Spleen (tissue), 13 donors: ENCODE measurements around the gene MMP12. TPM values are rescaled to one million over a fixed set of nuclear protein-coding genes. Genes with fewer than 3 reads are reported as not detected.

ENCODE experiments used
- DNase-seq: peaks from one replicate; pipeline ENCODE4 v3.0.0-alpha.2; 2020
- H3K27ac ChIP-seq, 8 donors: fragments of 200-600 bp; sonication (generic) in 7 of 8; 1 replicate in 4 of 8; 2 replicates in 4 of 8; pipeline versions ENCODE4 v1.5.0 to v1.8.0; 2016 to 2021; ENCODE audit warnings: inconsistent platforms in 4 of 8, mild to moderate bottlenecking in 4 of 8, moderate library complexity in 1 of 8
- H3K27me3 ChIP-seq, 7 donors: fragments of 200-600 bp; sonication (generic) in 6 of 7; replicated peaks in 1 of 7; 1 replicate in 4 of 7; 2 replicates in 3 of 7; pipeline versions ENCODE4 v1.5.0 to v1.8.0; 2016 to 2021; ENCODE audit warnings: inconsistent platforms in 3 of 7, mild to moderate bottlenecking in 1 of 7
- H3K36me3 ChIP-seq, 6 donors: fragments of 200-600 bp; sonication (generic) in 5 of 6; 1 replicate in 4 of 6; 2 replicates in 2 of 6; pipeline versions ENCODE4 v1.5.0 to v1.8.0; 2016 to 2021; ENCODE audit warnings: inconsistent platforms in 2 of 6
- H3K4me1 ChIP-seq, 6 donors: fragments of 200-600 bp; sonication (generic) in 5 of 6; 1 replicate in 3 of 6; 2 replicates in 3 of 6; pipeline versions ENCODE4 v1.5.0 to v1.8.0; 2016 to 2021; ENCODE audit warnings: inconsistent platforms in 3 of 6
- H3K4me3 ChIP-seq, 8 donors: fragments of 200-600 bp; sonication (generic) in 7 of 8; 1 replicate in 4 of 8; 2 replicates in 4 of 8; pipeline versions ENCODE4 v1.5.0 to v1.8.0; 2016 to 2021; ENCODE audit warnings: inconsistent platforms in 4 of 8, mild to moderate bottlenecking in 4 of 8, moderate library complexity in 2 of 8
- H3K9me3 ChIP-seq, 8 donors: fragments of 200-600 bp; sonication (generic) in 7 of 8; 1 replicate in 4 of 8; 2 replicates in 4 of 8; pipeline versions ENCODE4 v1.5.0 to v1.8.0; 2016 to 2021; ENCODE audit warnings: inconsistent platforms in 4 of 8
- CTCF ChIP-seq, 11 experiments: fragments of 200-600 bp in 7 of 11; fragments of 450-650 bp in 4 of 11; sonication (generic) in 4 of 11; IDR thresholded peaks in 8 of 11; conservative IDR thresholded peaks in 3 of 11; 1 replicate in 7 of 11; 2 replicates in 4 of 11; pipeline versions ENCODE4 v1.4.0 to v1.8.0; 2016 to 2021; ENCODE audit warnings: antibody characterized with exemption in 11 of 11, inconsistent platforms in 4 of 11, mild to moderate bottlenecking in 1 of 11
- POLR2A ChIP-seq, 3 donors: fragments of 450-650 bp; IDR thresholded peaks; one replicate each; pipeline ENCODE4 v1.5.1; 2017; ENCODE audit warnings: antibody characterized with exemption in 3 of 3, mild to moderate bottlenecking in 1 of 3
- POLR2AphosphoS5 ChIP-seq, 3 donors: sonication (generic); formaldehyde crosslinking; IDR thresholded peaks; one replicate each; pipeline ENCODE4 v1.5.1; 2017; ENCODE audit warnings: antibody characterized with exemption in 3 of 3
- WGBS, 5 donors: extraction: QIAGEN DNeasy Blood & Tissue Kit in 3 of 5; methylation state at CpG; one replicate each; pipeline versions ENCODE4 v1.1.5 to v1.1.7; 2013 to 2018; 5-methylcytosine and 5-hydroxymethylcytosine counted together
- intact Hi-C: fragments of 100-400 bp; cut with DNase I; formaldehyde crosslinking; loops from one replicate; pipeline ENCODE4 v1.15.0; 2023; ENCODE audit warnings: low total_unique reads
- long read RNA-seq, 2 donors: transcript quantifications; one replicate each; lab custom pipeline, GENCODE V29; 2026
- polyA plus RNA-seq, 3 donors: library from polyadenylated mRNA; stranded (reverse); fragments of 200-250 nt; gene quantifications; one replicate each; pipeline ENCODE4 v1.2.1, GENCODE V29; 2013
- total RNA-seq, 7 donors: library from RNA; depleted of rRNA in 3 of 7; stranded (reverse); fragments of >200 nt in 3 of 7; fragmentation: NEBNext Ultra II Directional in 4 of 7; extraction: Animal tissue kit (Norgen Biotek cat#: 25700) in 4 of 7; gene quantifications; one replicate each; pipeline versions ENCODE4 v1.1.0 to v1.2.1, GENCODE V29; 2016 to 2021
- donor health status: healthy with polysubstance abuse.
- donor health status: DM: no; HTN: no; CAD: no; lungs with moderate emphysema.
- donor health status: DM: no; HTN: no; CAD: no.
- donor health status: Bipolar disorder and iron deficiency.
- donor health status: healthy.
- donor health status: DM: no; HTN: no; CAD: no.
- donor health status: DM: yes; HTN: yes; CAD: no.

The MMP12 gene
- total RNA-seq (10 to 100 TPM in 1 of 7 donors, 1 to 10 TPM in 6; 1.7 to 64.9 (median 4.8) TPM), polyA plus RNA-seq (1 to 10 TPM in 2 of 3 donors, under 1 TPM in 1; 0.52 to 8.1 (median 1.7) TPM)
- long read RNA-seq, donor 1, result 0 reads
- long read RNA-seq, donor 2, result 0 reads

DNA sequence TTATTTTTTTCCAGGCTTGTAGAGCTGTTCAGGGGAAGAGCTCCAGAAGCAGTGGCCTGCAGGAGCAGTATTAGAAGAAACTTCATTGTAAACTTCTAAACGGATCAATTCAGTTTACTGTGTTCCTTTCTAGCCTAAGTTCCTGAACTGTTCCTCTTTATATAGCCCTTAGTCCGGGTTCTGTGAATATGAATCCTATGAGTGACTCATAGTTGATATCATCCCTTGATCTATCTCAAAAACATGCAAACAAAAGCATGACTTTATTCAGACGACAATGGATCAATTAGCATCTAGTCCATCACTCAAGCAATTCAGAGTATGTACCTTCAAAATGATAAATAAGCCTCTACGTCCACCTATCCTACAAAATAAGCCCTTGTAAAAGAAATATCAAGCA, at the start of gene MMP12:
MMP12 (minus strand) TSS at position 131 of the 400 bp plus-strand sequence; CDS start at position 86, 45 bp downstream.
- Histone ChIP-seq H3K36me3 (no peaks in the 10 kb centered on the region), H3K9me3 (no peaks in the 10 kb centered on the region), H3K27ac (no peak within 1 kb of the TSS), H3K27me3 (no peaks in the 10 kb centered on the region), H3K4me1 (no peaks in the 10 kb centered on the region), H3K4me3 (no peak within 1 kb of the TSS)
- no peak for TF ChIP-seq POLR2AphosphoS5 (IDR thresholded peaks at IDR 0.05)
- no peak for TF ChIP-seq POLR2A (IDR thresholded peaks at IDR 0.05)
- no peak for TF ChIP-seq CTCF (IDR thresholded peaks at IDR 0.05 in 8 of 11, conservative IDR thresholded peaks at IDR 0.05 in 3 of 11)
- DNase-seq, result no peak
- intact Hi-C loops, result no loop called here
- WGBS, 5 donors, result 60 to 77% (median 71%) methylated on average over 4 of the region's 4 CpGs

- Histone ChIP-seq H3K36me3 (no peaks in the 10 kb centered on the region), H3K4me3 (no peak overlapping the region), H3K9me3 (no peaks in the 10 kb centered on the region), H3K27me3 (no peaks in the 10 kb centered on the region), H3K4me1 (peaks cover 0 to 19% (median 2%) of the 10 kb centered on the region in 6 donors), H3K27ac (peak overlapping the region in 2 of 8 donors; percentile 59 to 77)
- intact Hi-C loops, result no loop called here
- no peak for TF ChIP-seq POLR2AphosphoS5 (IDR thresholded peaks at IDR 0.05)
- no peak for TF ChIP-seq POLR2A (IDR thresholded peaks at IDR 0.05)
- no peak for TF ChIP-seq CTCF (IDR thresholded peaks at IDR 0.05 in 8 of 11, conservative IDR thresholded peaks at IDR 0.05 in 3 of 11)
- DNase-seq, result no peak
- WGBS, 5 donors, result 24 to 37% (median 32%) methylated on average over 3 of the region's 3 CpGs
These were observed 46.9 kb upstream of the MMP12 start for GRCh38 chr11:102921587-102922220.

GRCh38 chr11:102920118-102920684, 45.4 kb upstream of the MMP12 start:
- H3K4me1 ChIP-seq, result peaks cover 0 to 19% (median 2%) of the 10 kb centered on the region in 6 donors
- H3K36me3 ChIP-seq, result no peaks in the 10 kb centered on the region
- H3K27me3 ChIP-seq, result no peaks in the 10 kb centered on the region
- no peaks in the 10 kb centered on the region for H3K9me3 ChIP-seq
- no peak for TF ChIP-seq POLR2A (IDR thresholded peaks at IDR 0.05)
- peak in 1 of 3 donors; percentile 5 for TF ChIP-seq POLR2AphosphoS5 (IDR thresholded peaks at IDR 0.05)
- H3K27ac ChIP-seq, result peak overlapping the region in 5 of 8 donors; percentile 49 to 77 (median 59)
- 21 to 34% (median 25%) methylated on average over 13 of the region's 13 CpGs for WGBS, 5 donors
- no peak for DNase-seq
- intact Hi-C loops, result no loop called here
- H3K4me3 ChIP-seq, result no peak overlapping the region

GRCh38 chr11:102915044-102915375, 40.2 kb upstream of the MMP12 start:
- H3K27me3 ChIP-seq, result no peaks in the 10 kb centered on the region
- no peaks in the 10 kb centered on the region for H3K36me3 ChIP-seq
- TF ChIP-seq POLR2A (IDR thresholded peaks at IDR 0.05) (no peak), POLR2AphosphoS5 (IDR thresholded peaks at IDR 0.05) (no peak), CTCF (IDR thresholded peaks at IDR 0.05 in 8 of 11, conservative IDR thresholded peaks at IDR 0.05 in 3 of 11) (no peak)
- H3K9me3 ChIP-seq, result no peaks in the 10 kb centered on the region
- DNase-seq, result no peak
- peaks cover 0 to 4% (median 0%) of the 10 kb centered on the region in 6 donors for H3K4me1 ChIP-seq
- no peak overlapping the region for H3K4me3 ChIP-seq
- no peak overlapping the region for H3K27ac ChIP-seq
- intact Hi-C loops, result no loop called here
